HCT116 (cell line): ENCODE data around the gene PUM1. TPM values are rescaled to one million over a fixed set of nuclear protein-coding genes. Genes with fewer than 3 reads are reported as not detected.
A peak's percentile ranks its signal among the peaks of the same experiment; 100 is the strongest.

Source experiments
- ATAC-seq: fragments of 200-7000 bp; cut with Tn5 transposase; 2 replicates; pipeline ENCODE4 v1.9.1; 2020; ENCODE audit warnings: mild to moderate bottlenecking, moderate library complexity
- Bru-seq: library from RNA; stranded (reverse); fragments of 400-500 nt; gene quantifications from one replicate; lab custom pipeline; 2021; lab: Mats Ljungman, UMichigan
- BruChase-seq, 2 experiments: library from RNA; stranded (reverse); fragments of 400-500 nt; gene quantifications; one replicate each; lab custom pipeline; 2021; lab: Mats Ljungman, UMichigan
- BruUV-seq: library from RNA; stranded (reverse); fragments of 400-500 nt; replicated peaks from 2 replicates; lab custom pipeline; 2021; lab: Mats Ljungman, UMichigan
- CTCF ChIA-PET: fragments of 300-600 bp; sonication (Branson Sonifier 250); formaldehyde crosslinking; loops from one replicate; lab custom pipeline; 2021; ENCODE audit warnings: antibody characterized with exemption; lab: Charles Lee
- POLR2A ChIA-PET: fragments of 300-600, 350-600 bp; sonication (Branson Sonifier 250); formaldehyde crosslinking; loops from one replicate; lab custom pipeline; 2021; ENCODE audit warnings: antibody characterized with exemption; lab: Charles Lee
- RAD21 ChIA-PET, 2 experiments: fragments of 300-600 bp; sonication (Branson Sonifier 250); formaldehyde crosslinking; loops; one replicate each; lab custom pipeline; 2023; ENCODE audit warnings: low total read pairs in 2 of 2; ENCODE audit not compliant: uncharacterized antibody in 2 of 2, unreplicated experiment in 2 of 2, low non-redundant PET in 1 of 2; lab: Charles Lee
- DNase-seq: peaks from one replicate; pipeline ENCODE4 v3.0.0-alpha.2; 2010; ENCODE audit warnings: low read depth, low spot score
- H2AFZ ChIP-seq: fragments of 200-600 bp; shearing (Covaris generic), sonication (generic); 2 replicates; pipeline ENCODE4 v1.6.1; 2017; ENCODE audit warnings: low read depth, mixed run types, mixed read lengths, antibody characterized with exemption, low read length; ENCODE audit not compliant: poor library complexity, severe bottlenecking
- H3K27ac ChIP-seq: 2 replicates; pipeline ENCODE4 v1.5.1; 2012; ENCODE audit warnings: low read depth, low read length
- H3K27me3 ChIP-seq: fragments of 200-600 bp; sonication (generic); 2 replicates; pipeline ENCODE4 v1.6.1; 2016; ENCODE audit warnings: mixed run types, low read length, mixed read lengths; ENCODE audit not compliant: insufficient read depth
- H3K36me3 ChIP-seq, 2 experiments: fragments of 200-500 bp in 1 of 2; fragments of 200-600 bp in 1 of 2; sonication (Bioruptor generic) in 1 of 2; sonication (generic) in 1 of 2; 2 replicates each; pipeline versions ENCODE4 v1.5.1 to v1.6.1; 2014 to 2016; ENCODE audit warnings: low read length in 2 of 2, inconsistent platforms in 1 of 2, mixed read lengths in 1 of 2, mixed run types in 1 of 2; ENCODE audit not compliant: insufficient read depth in 2 of 2, control insufficient read depth in 1 of 2
- H3K4me1 ChIP-seq, 2 experiments: fragments of 200-600 bp in 1 of 2; sonication (generic) in 1 of 2; 2 replicates each; pipeline versions ENCODE4 v1.5.1 to v1.6.1; 2012 to 2017; ENCODE audit warnings: low read length in 2 of 2, inconsistent platforms in 1 of 2, mild to moderate bottlenecking in 1 of 2, mixed read lengths in 1 of 2, mixed run types in 1 of 2, moderate library complexity in 1 of 2; ENCODE audit not compliant: insufficient read depth in 2 of 2, control insufficient read depth in 1 of 2
- H3K4me2 ChIP-seq: fragments of 200-600 bp; sonication (generic); 2 replicates; pipeline ENCODE4 v1.6.1; 2017; ENCODE audit warnings: mixed run types, low read length, mixed read lengths
- H3K4me3 ChIP-seq, 2 experiments: fragments of 200-600 bp in 1 of 2; sonication (generic) in 1 of 2; replicated peaks in 1 of 2; 2 replicates each; pipeline ENCODE4 v1.5.1; 2011 to 2016; ENCODE audit warnings: low read length in 2 of 2, control low read depth in 1 of 2, low read depth in 1 of 2, mild to moderate bottlenecking in 1 of 2, mixed read lengths in 1 of 2, mixed run types in 1 of 2
- H3K79me2 ChIP-seq: fragments of 200-600 bp; sonication (generic); 2 replicates; pipeline ENCODE4 v1.6.1; 2017; ENCODE audit warnings: mild to moderate bottlenecking, mixed run types, low read length, moderate library complexity, mixed read lengths; ENCODE audit not compliant: insufficient read depth
- H3K9ac ChIP-seq: fragments of 200-600 bp; sonication (generic); 2 replicates; pipeline ENCODE4 v1.6.1; 2016; ENCODE audit warnings: low read length, mixed read lengths
- H3K9me2 ChIP-seq: fragments of 200-600 bp; sonication (generic), shearing (Covaris generic); 2 replicates; pipeline ENCODE4 v1.6.1; 2017; ENCODE audit warnings: mixed run types, mild to moderate bottlenecking, moderate library complexity; ENCODE audit not compliant: insufficient read depth
- H3K9me3 ChIP-seq, 2 experiments: fragments of 200-500 bp in 1 of 2; fragments of 200-600 bp in 1 of 2; sonication (Bioruptor generic) in 1 of 2; sonication (generic) in 1 of 2; 2 replicates each; pipeline ENCODE4 v1.6.1; 2014 to 2017; ENCODE audit warnings: low read length in 2 of 2, mixed read lengths in 2 of 2, inconsistent platforms in 1 of 2, low read depth in 1 of 2, mild to moderate bottlenecking in 1 of 2, mixed run types in 1 of 2, moderate library complexity in 1 of 2; ENCODE audit not compliant: control insufficient read depth in 1 of 2, insufficient read depth in 1 of 2
- H4K20me1 ChIP-seq: fragments of 200-600 bp; sonication (generic), shearing (Covaris generic); 2 replicates; pipeline ENCODE4 v1.6.1; 2017; ENCODE audit warnings: mixed run types, mild to moderate bottlenecking, moderate library complexity; ENCODE audit not compliant: insufficient read depth
- CBX3 ChIP-seq: IDR thresholded peaks from 2 replicates; pipeline ENCODE4 v1.6.1; 2012; ENCODE audit warnings: low read depth
- CEBPB ChIP-seq: IDR thresholded peaks from 2 replicates; pipeline ENCODE4 v1.6.1; 2012; ENCODE audit warnings: low read depth
- EGR1 ChIP-seq: IDR thresholded peaks from 2 replicates; pipeline ENCODE4 v1.6.1; 2012; ENCODE audit warnings: low read depth
- EZH2 ChIP-seq: fragments of 200-600 bp; sonication (generic); IDR thresholded peaks from 2 replicates; pipeline ENCODE4 v1.6.1; 2017; ENCODE audit warnings: antibody characterized with exemption, mixed run types
- MAX ChIP-seq: IDR thresholded peaks from 2 replicates; pipeline ENCODE4 v1.6.1; 2012
- POLR2A ChIP-seq: IDR thresholded peaks from 2 replicates; pipeline ENCODE4 v1.7.0; 2011; ENCODE audit warnings: borderline replicate concordance; ENCODE audit not compliant: insufficient read depth, insufficient read length; ENCODE audit errors: extremely low read depth
- POLR2AphosphoS5 ChIP-seq: IDR thresholded peaks from 2 replicates; pipeline ENCODE4 v1.6.1; 2011; ENCODE audit warnings: mild to moderate bottlenecking, low read depth, low read length, moderate library complexity
- SIN3A ChIP-seq: IDR thresholded peaks from 2 replicates; pipeline ENCODE4 v1.6.1; 2012; ENCODE audit warnings: low read depth
- SP1 ChIP-seq: IDR thresholded peaks from 2 replicates; pipeline ENCODE4 v1.6.1; 2012; ENCODE audit warnings: low read depth
- SRF ChIP-seq: IDR thresholded peaks from 2 replicates; pipeline ENCODE4 v1.6.1; 2012; ENCODE audit warnings: low read depth
- YY1 ChIP-seq: IDR thresholded peaks from 2 replicates; pipeline ENCODE4 v1.6.1; 2011; ENCODE audit warnings: low read length, low read depth, moderate library complexity, mild to moderate bottlenecking; ENCODE audit not compliant: insufficient replicate concordance; ENCODE audit errors: extremely low read depth
- ZFX ChIP-seq: fragments of 450-650 bp; IDR thresholded peaks from 2 replicates; pipeline ENCODE4 v1.6.1; 2017
- intact Hi-C: fragments of 100-400 bp; cut with micrococcal nuclease; formaldehyde crosslinking; loops from 2 replicates; pipeline ENCODE4 v1.10.0; 2022
- long read RNA-seq: library from polyadenylated mRNA; unstranded; transcript quantifications from one replicate; pipeline ENCODE4 v2.0.0, GENCODE V29; 2021; ENCODE audit not compliant: unreplicated experiment
- polyA plus RNA-seq: library from polyadenylated mRNA; unstranded; fragments of >200 nt; gene quantifications from 2 replicates; pipeline ENCODE4 v1.2.1, GENCODE V29; 2012; ENCODE audit warnings: missing spikeins
- total RNA-seq: library from RNA; stranded (reverse); gene quantifications from one replicate; pipeline ENCODE4 v1.2.1, GENCODE V29; 2021; ENCODE audit not compliant: unreplicated experiment

The PUM1 gene
- total RNA-seq (113 TPM), Bru-seq, nascent RNA (percentile 96 among the genes with signal in this experiment), BruChase-seq, experiment 1, labeled RNA remaining after a 6-hour chase (percentile 82 among the genes with signal in this experiment), BruChase-seq, experiment 2, labeled RNA remaining after a 2-hour chase (percentile 90 among the genes with signal in this experiment)
- 48.8 and 65.3 TPM in 2 replicates for polyA plus RNA-seq
- long read RNA-seq, full-length matches to known transcripts: 34 of 176 reads
- long read RNA-seq, partial matches to known transcripts: 35 of 176 reads
- long read RNA-seq, other reads (novel, unspliced or antisense): 107 of 176 reads

- peak within 1 kb of the TSS; percentile 32 for H2AFZ ChIP-seq
- ChIA-PET RAD21 (no interaction called here), CTCF (no interaction called here)
Observed at GRCh38 chr1:31065310-31066217, at the start of gene PUM1. TSS of gene PUM1 (minus strand) at chr1:31065717. CDS start at chr1:31059566, 6,151 bp downstream.

More at GRCh38 chr1:31065310-31066217, at the start of gene PUM1:
- Histone ChIP-seq H3K27ac (peak within 1 kb of the TSS; percentile 72), H3K36me3 (no peaks in the 10 kb centered on the region; a peak in 1 of 4 replicates), H3K4me1 (peaks cover 17 to 38% of the 10 kb centered on the region in 2 experiments), H3K27me3 (no peaks in the 10 kb centered on the region), H4K20me1 (peaks cover 27% of the 10 kb centered on the region; the same call in 1 of the 2 replicates), H3K4me3 (peak within 1 kb of the TSS; percentile 94 to 97), H3K4me2 (peak within 1 kb of the TSS; percentile 85), H3K79me2 (peaks cover 51% of the 10 kb centered on the region), H3K9me2 (no peaks in the 10 kb centered on the region), H3K9me3 (no peaks in the 10 kb centered on the region), H3K9ac (peak within 1 kb of the TSS; percentile 98)
- TF ChIP-seq SRF (no peak), EZH2 (no peak), ZFX (peak; percentile 84), CBX3 (peak; percentile 74; the same call in 1 of the 2 replicates), MAX (peak; percentile 97), SP1 (peak; percentile 46; the same call in 1 of the 2 replicates), POLR2AphosphoS5 (peak; percentile 97), EGR1 (no peak), POLR2A (peak; percentile 66), SIN3A (peak; percentile 67; the same call in 1 of the 2 replicates), YY1 (peak; percentile 96), CEBPB (no peak)
- intact Hi-C loops: loop anchor here (10.0 kb wide), 1 partner anchor 89 kb away; no protein-coding TSS in a partner anchor
- BruUV-seq: TSS peak; percentile 63
- POLR2A ChIA-PET: interaction anchor here (0.6 to 2.0 kb wide), 3 partner anchors 9 to 39 kb away, joined by 3 to 7 read pairs (median 3); no protein-coding TSS in a partner anchor
- ATAC-seq (peak; percentile 95), DNase-seq (peak; percentile 96)
